ENCODE measurements around the gene CCNF.

- TF ChIP-seq CTCF (optimal IDR thresholded peaks at IDR 0.05 in 1 of 3, IDR thresholded peaks at IDR 0.05 in 1 of 3, conservative IDR thresholded peaks at IDR 0.05 in 1 of 3; ENCODE audit: extremely low read depth in 1 of 3, insufficient read depth in 2 of 3, low read length in 3 of 3) (no peak), EZH2 (IDR thresholded peaks at IDR 0.05; ENCODE audit: low read length) (no peak)
Observed at GRCh38 chr16:2468233-2468724, 39.0 kb downstream of the CCNF start.

Data from keratinocyte (primary cell).